ENCODE measurements around the gene NT5C.
"Not testable (repeated sequence)": the region's sequence is repeated elsewhere in the genome, so short reads cannot be mapped to it uniquely, and the experiment has no call there.

NT5C gene

GRCh38 chr17:75159196-75160031, 27.9 kb upstream of the NT5C start:
- Histone ChIP-seq H3F3A (ENCODE audit: control insufficient read depth, insufficient read depth) (peaks cover 26% of the 10 kb centered on the region), H3K27me3 (ENCODE audit: control insufficient read depth, low read length) (no peaks in the 10 kb centered on the region), H3K4me3 (ENCODE audit: low read length) (no peak overlapping the region), H3K27ac (ENCODE audit: low read depth, low read length) (no peak overlapping the region), H3K36me3 (ENCODE audit: control insufficient read depth, low read length) (peaks cover 39% of the 10 kb centered on the region), H3K4me2 (ENCODE audit: low read length) (no peak overlapping the region), H3K9me3 (ENCODE audit: control insufficient read depth, insufficient read depth, low read length) (no peaks in the 10 kb centered on the region), H3K9me2 (replicated peaks; ENCODE audit: control insufficient read depth, low read length) (no peaks in the 10 kb centered on the region), H3K79me2 (ENCODE audit: control insufficient read depth, low read length) (peaks cover 2% of the 10 kb centered on the region; the same call in 1 of the 2 replicates), H4K20me1 (ENCODE audit: control insufficient read depth, insufficient read depth, low read depth, low read length) (no peaks in the 10 kb centered on the region), H3K4me1 (ENCODE audit: control insufficient read depth, low read length) (peaks cover 12% of the 10 kb centered on the region)
- TF ChIP-seq CTCF (IDR thresholded peaks at IDR 0.05; ENCODE audit: low read depth, low read length, poor library complexity, severe bottlenecking): no peak
- TF ChIP-seq EZH2phosphoT487 (IDR thresholded peaks at IDR 0.05; ENCODE audit: borderline replicate concordance, low read length): no peak

DNA sequence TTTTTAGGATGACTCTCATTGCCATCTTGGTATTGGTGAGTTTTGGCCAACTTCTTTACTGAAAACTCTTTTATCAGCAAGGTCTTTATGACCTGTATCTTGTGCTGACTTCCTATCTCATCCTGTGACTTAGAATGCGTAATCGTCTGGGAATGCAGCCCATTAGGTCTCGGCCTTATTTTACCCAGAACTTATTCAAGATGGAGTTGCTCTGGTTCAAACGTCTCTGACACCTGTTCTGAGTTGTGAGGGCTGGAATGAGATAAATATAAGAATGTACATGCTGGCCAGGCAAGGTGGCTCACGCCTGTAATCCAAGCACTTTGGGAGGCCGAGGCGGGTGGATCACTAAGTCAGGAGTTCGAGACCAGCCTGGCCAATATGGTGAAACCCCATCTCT, 26.9 kb upstream of the NT5C start:
- peaks cover 37% of the 10 kb centered on the region for H3K36me3 ChIP-seq (ENCODE audit: control insufficient read depth, low read length)
- H3K9me2 ChIP-seq (replicated peaks; ENCODE audit: control insufficient read depth, low read length); H3K4me2 ChIP-seq (ENCODE audit: low read length); H3K27ac ChIP-seq (ENCODE audit: low read depth, low read length); H3K9me3 ChIP-seq (ENCODE audit: control insufficient read depth, insufficient read depth, low read length); H3K27me3 ChIP-seq (ENCODE audit: control insufficient read depth, low read length); H3K4me3 ChIP-seq (ENCODE audit: low read length); H4K20me1 ChIP-seq (ENCODE audit: control insufficient read depth, insufficient read depth, low read depth, low read length): not testable (repeated sequence)
- peaks cover 12% of the 10 kb centered on the region for H3K4me1 ChIP-seq (ENCODE audit: control insufficient read depth, low read length)
- peaks cover 10% of the 10 kb centered on the region for H3K79me2 ChIP-seq (ENCODE audit: control insufficient read depth, low read length)
- peaks cover 22% of the 10 kb centered on the region for H3F3A ChIP-seq (ENCODE audit: control insufficient read depth, insufficient read depth)

DNA sequence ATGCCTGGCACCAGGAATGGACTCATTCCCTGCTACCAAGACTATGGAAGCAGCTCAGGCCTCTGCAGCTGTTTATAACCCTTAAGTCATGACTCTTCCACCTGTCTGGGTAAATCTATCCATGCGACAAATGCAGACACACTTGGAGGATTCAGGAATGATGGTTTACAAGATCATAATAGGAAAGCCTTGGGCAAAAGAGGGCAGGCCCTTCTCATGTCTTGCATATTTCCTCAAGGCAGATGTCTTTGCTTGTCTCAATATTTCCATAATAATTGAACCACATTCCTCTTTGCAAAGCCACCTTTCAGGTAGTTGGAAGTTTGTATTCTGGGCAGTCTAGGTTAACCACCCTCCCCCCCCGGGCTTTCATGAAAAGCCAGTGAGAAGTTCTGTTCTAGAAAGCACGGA, 23.7 kb upstream of the NT5C start:
- H4K20me1 ChIP-seq (ENCODE audit: control insufficient read depth, insufficient read depth, low read depth, low read length): peaks cover 10% of the 10 kb centered on the region
- no peak for TF ChIP-seq EZH2phosphoT487 (IDR thresholded peaks at IDR 0.05; ENCODE audit: borderline replicate concordance, low read length)
- TF ChIP-seq CTCF (IDR thresholded peaks at IDR 0.05; ENCODE audit: low read depth, low read length, poor library complexity, severe bottlenecking): no peak
- H3K79me2 ChIP-seq (ENCODE audit: control insufficient read depth, low read length): peaks cover 43% of the 10 kb centered on the region
- peak overlapping the region; percentile 65 for H3K4me3 ChIP-seq (ENCODE audit: low read length)
- no peaks in the 10 kb centered on the region for H3K9me3 ChIP-seq (ENCODE audit: control insufficient read depth, insufficient read depth, low read length)
- peak overlapping the region; percentile 63 for H3K27ac ChIP-seq (ENCODE audit: low read depth, low read length)
- no peaks in the 10 kb centered on the region for H3K9me2 ChIP-seq (replicated peaks; ENCODE audit: control insufficient read depth, low read length)
- peaks cover 44% of the 10 kb centered on the region for H3K36me3 ChIP-seq (ENCODE audit: control insufficient read depth, low read length)
- H3K4me2 ChIP-seq (ENCODE audit: low read length): peak overlapping the region; percentile 78
- H3K27me3 ChIP-seq (ENCODE audit: control insufficient read depth, low read length): no peaks in the 10 kb centered on the region
- H3K4me1 ChIP-seq (ENCODE audit: control insufficient read depth, low read length): peaks cover 26% of the 10 kb centered on the region
- H3F3A ChIP-seq (ENCODE audit: control insufficient read depth, insufficient read depth): peaks cover 15% of the 10 kb centered on the region

All from DOHH2 (cell line).